Ovary (tissue), 9 donors: ENCODE measurements around the gene MDM2. TPM values are rescaled to one million over a fixed set of nuclear protein-coding genes. Genes with fewer than 3 reads are reported as not detected.

Experiments
- DNase-seq, 5 donors: peaks; one replicate each; pipeline ENCODE4 v3.0.0-alpha.2; 2019 to 2020
- H3K27ac ChIP-seq, 2 donors: fragments of 200-600 bp; one replicate each; pipeline versions ENCODE4 v1.5.1 to v1.8.0; 2019 to 2022
- H3K27me3 ChIP-seq: fragments of 200-600 bp; one replicate; pipeline ENCODE4 v1.8.0; 2022
- H3K36me3 ChIP-seq: fragments of 200-600 bp; sonication (generic); one replicate; pipeline ENCODE4 v1.5.1; 2019
- H3K4me1 ChIP-seq: one replicate; pipeline ENCODE4 v1.8.1; 2013; ENCODE audit warnings: mild to moderate bottlenecking, moderate library complexity; ENCODE audit not compliant: insufficient read depth
- H3K4me3 ChIP-seq: fragments of 200-600 bp; sonication (generic); one replicate; pipeline ENCODE4 v1.5.1; 2017
- H3K9me3 ChIP-seq, 2 donors: fragments of 200-600 bp in 1 of 2; sonication (generic) in 1 of 2; one replicate each; pipeline versions ENCODE4 v1.5.1 to v1.8.1; 2013 to 2019; ENCODE audit warnings: mild to moderate bottlenecking in 1 of 2, moderate library complexity in 1 of 2
- CTCF ChIP-seq, 3 donors: fragments of 450-650 bp in 2 of 3; fragments of 200-600 bp in 1 of 3; IDR thresholded peaks; one replicate each; pipeline versions ENCODE4 v1.5.1 to v1.8.0; 2016 to 2022; ENCODE audit warnings: antibody characterized with exemption in 3 of 3, mild to moderate bottlenecking in 1 of 3
- EP300 ChIP-seq: sonication (generic); formaldehyde crosslinking; IDR thresholded peaks from one replicate; pipeline ENCODE4 v1.6.1; 2017; ENCODE audit warnings: antibody characterized with exemption
- POLR2A ChIP-seq: fragments of 450-650 bp; IDR thresholded peaks from one replicate; pipeline ENCODE4 v1.6.1; 2017; ENCODE audit warnings: antibody characterized with exemption, mild to moderate bottlenecking, moderate library complexity
- WGBS, 3 donors: extraction: QIAGEN DNeasy Blood & Tissue Kit in 1 of 3; methylation state at CpG; one replicate each; pipeline versions ENCODE4 v1.1.5 to v1.1.7; 2013 to 2017; 5-methylcytosine and 5-hydroxymethylcytosine counted together
- intact Hi-C, 4 donors: fragments of 100-400 bp; cut with DNase I; formaldehyde crosslinking; loops; one replicate each; pipeline versions ENCODE4 v1.11.0 to v1.15.1; 2022 to 2023
- polyA plus RNA-seq, 2 donors: library from polyadenylated mRNA; stranded (reverse); fragments of 200-250 nt in 1 of 2; fragments of 350-450 nt in 1 of 2; fragmentation: Illumina TruSeq in 1 of 2; extraction: RNeasy Lipid Tissue Mini Kit (QIAGEN cat#74804) in 1 of 2; gene quantifications; one replicate each; pipeline ENCODE4 v1.2.3, GENCODE V29; 2013 to 2014
- total RNA-seq, 7 donors: library from RNA; depleted of rRNA in 2 of 7; stranded (reverse); fragments of >200 nt in 2 of 7; fragmentation: NEBNext Ultra II Directional in 3 of 7; extraction: Animal tissue kit (Norgen Biotek cat#: 25700) in 3 of 7; gene quantifications; one replicate each; pipeline versions ENCODE4 v1.1.0 to v1.2.4, GENCODE V29; 2016 to 2023
- donor health status: DM: no; HTN: no; CAD: no; lungs with moderate emphysema.
- donor health status: DM: no; HTN: no; CAD: no.
- donor health status: Bipolar disorder and iron deficiency.
- donor health status: DM: yes; HTN: yes; CAD: no.
- donor health status: DM: no; HTN: no; CAD: no.
- donor health status: DM: yes; HTN: yes; CAD: no.

MDM2 gene
- total and polyA plus RNA-seq, 9 donors: 14.1 to 101 (median 68.4) TPM

DNA sequence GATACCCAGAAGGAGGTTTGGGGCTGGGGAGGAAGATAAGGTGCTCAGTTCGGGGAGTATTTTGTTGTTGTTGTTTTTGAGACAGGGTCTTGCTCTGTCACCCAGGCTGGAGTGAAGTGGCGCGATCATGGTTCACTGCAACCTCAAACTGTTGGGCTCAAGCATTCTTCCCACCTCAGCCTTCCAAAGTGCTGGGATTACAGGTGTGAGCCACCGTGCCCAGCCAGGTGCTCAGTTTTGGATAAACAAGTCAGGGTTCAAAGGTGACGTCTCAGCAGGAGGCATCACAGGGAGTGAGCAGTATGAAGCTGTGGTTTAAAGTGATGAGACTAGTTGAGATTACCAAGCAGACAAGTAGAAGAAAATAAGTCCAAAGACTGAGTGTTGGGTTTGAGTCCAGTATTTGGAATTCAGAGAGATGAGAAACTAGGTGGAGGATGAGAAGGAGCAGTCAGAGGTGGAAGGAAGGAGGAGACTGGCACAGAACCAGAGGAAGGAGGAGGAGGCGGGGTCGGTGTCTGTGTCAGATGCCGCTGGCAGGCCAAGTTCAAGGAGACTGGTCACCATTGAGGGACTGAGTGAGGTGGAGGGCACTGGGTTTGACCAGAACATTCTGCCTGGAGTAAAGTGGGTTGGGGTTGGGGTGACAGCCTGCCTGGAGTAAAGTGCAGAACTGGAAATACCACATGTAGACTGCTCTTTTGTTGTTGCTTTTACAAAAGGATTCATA, 45.9 kb upstream of the MDM2 start:
- H3K27ac ChIP-seq: no peak overlapping the region

GRCh38 chr12:68762691-68763090, 45.3 kb upstream of the MDM2 start:
- Histone ChIP-seq H3K4me3 (no peak overlapping the region), H3K9me3 (no peaks in the 10 kb centered on the region), H3K36me3 (no peaks in the 10 kb centered on the region), H3K27ac (no peak overlapping the region), H3K27me3 (no peaks in the 10 kb centered on the region), H3K4me1 (no peaks in the 10 kb centered on the region)
- no peak for DNase-seq
- no peak for TF ChIP-seq EP300
- no peak for TF ChIP-seq POLR2A
- TF ChIP-seq CTCF (IDR thresholded peaks at IDR 0.05): no peak
- WGBS, 3 donors: 93 to 97% (median 96%) methylated on average over 3 of the region's 3 CpGs
- intact Hi-C loops: no loop called here

More for the DNA sequence above, 45.9 kb upstream of the MDM2 start:
- Histone ChIP-seq H3K4me3 (no peak overlapping the region), H3K27me3 (no peaks in the 10 kb centered on the region), H3K9me3 (no peaks in the 10 kb centered on the region), H3K36me3 (no peaks in the 10 kb centered on the region), H3K4me1 (no peaks in the 10 kb centered on the region)
- intact Hi-C loops: no loop called here
- no peak for DNase-seq
- 81 to 86% (median 84%) methylated on average over 8 of the region's 8 CpGs for WGBS, 3 donors
- no peak for TF ChIP-seq EP300
- no peak for TF ChIP-seq POLR2A

GRCh38 chr12:68765696-68766095, 42.3 kb upstream of the MDM2 start:
- H3K4me3 ChIP-seq: no peak overlapping the region
- intact Hi-C loops: no loop called here
- H3K27ac ChIP-seq: no peak overlapping the region
- DNase-seq: no peak
- WGBS, 3 donors: 93 to 98% (median 95%) methylated on average over 1 of the region's 1 CpG
- H3K9me3 ChIP-seq: no peaks in the 10 kb centered on the region
- no peaks in the 10 kb centered on the region for H3K36me3 ChIP-seq
- no peaks in the 10 kb centered on the region for H3K27me3 ChIP-seq
- no peak for TF ChIP-seq POLR2A
- TF ChIP-seq CTCF (IDR thresholded peaks at IDR 0.05): no peak
- no peak for TF ChIP-seq EP300
- no peaks in the 10 kb centered on the region for H3K4me1 ChIP-seq

DNA sequence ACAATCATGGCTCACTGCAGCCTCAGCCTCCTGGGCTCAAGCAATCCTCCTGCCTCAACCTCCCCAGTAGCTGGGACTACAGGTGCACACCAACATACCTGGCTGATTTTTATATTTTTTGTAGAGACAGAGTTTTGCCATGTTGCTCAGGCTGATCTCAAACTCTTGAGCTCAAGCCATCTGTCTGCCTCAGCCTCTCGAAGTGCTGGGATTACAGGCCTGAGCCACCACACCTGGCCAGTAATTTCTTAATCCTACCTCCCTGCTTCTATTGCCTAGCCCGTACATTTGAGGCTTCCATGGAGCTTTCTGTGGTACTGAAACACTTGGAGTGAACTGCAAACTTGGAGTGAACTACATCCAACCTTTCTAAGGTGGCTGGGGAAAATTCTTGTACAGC, 41.3 kb upstream of the MDM2 start:
- no peaks in the 10 kb centered on the region for H3K4me1 ChIP-seq
- no peaks in the 10 kb centered on the region for H3K27me3 ChIP-seq
- 77 to 91% (median 87%) methylated on average over 2 of the region's 2 CpGs for WGBS, 3 donors
- no peaks in the 10 kb centered on the region for H3K36me3 ChIP-seq
- no peak for DNase-seq
- TF ChIP-seq EP300 (no peak), CTCF (IDR thresholded peaks at IDR 0.05) (no peak), POLR2A (no peak)
- intact Hi-C loops: no loop called here
- no peak overlapping the region for H3K27ac ChIP-seq
- no peak overlapping the region for H3K4me3 ChIP-seq
- H3K9me3 ChIP-seq: no peaks in the 10 kb centered on the region

GRCh38 chr12:68767191-68767590, 40.8 kb upstream of the MDM2 start:
- H3K9me3 ChIP-seq: no peaks in the 10 kb centered on the region
- H3K27me3 ChIP-seq: no peaks in the 10 kb centered on the region
- no peaks in the 10 kb centered on the region for H3K4me1 ChIP-seq
- no peak overlapping the region for H3K4me3 ChIP-seq
- H3K27ac ChIP-seq: no peak overlapping the region
- no peaks in the 10 kb centered on the region for H3K36me3 ChIP-seq
- intact Hi-C loops: no loop called here
- TF ChIP-seq CTCF (IDR thresholded peaks at IDR 0.05): no peak
- TF ChIP-seq EP300: no peak
- no peak for TF ChIP-seq POLR2A
- DNase-seq: no peak
- 89 to 94% (median 94%) methylated on average over 7 of the region's 7 CpGs for whole genome bisulfite sequencing, 3 donors
